Aorta (tissue), 5 donors: ENCODE measurements around the gene SLC27A6. TPM values are rescaled to one million over a fixed set of nuclear protein-coding genes. Genes with fewer than 3 reads are reported as not detected.

Experiments used
- ATAC-seq: fragments of 200-7000 bp; cut with Tn5 transposase; one replicate; pipeline ENCODE4 v1.9.1; 2022; ENCODE audit warnings: moderate library complexity; ENCODE audit not compliant: low FRiP score
- DNase-seq, 2 donors: peaks; one replicate each; pipeline ENCODE4 v3.0.0-alpha.2; 2020
- H3K27ac ChIP-seq, 2 donors: one replicate each; pipeline ENCODE4 v1.5.1; 2013; ENCODE audit warnings: low read length in 2 of 2, mild to moderate bottlenecking in 2 of 2, moderate library complexity in 2 of 2, control low read depth in 1 of 2, inconsistent platforms in 1 of 2, low read depth in 1 of 2
- H3K27me3 ChIP-seq, 2 donors: one replicate each; pipeline ENCODE4 v1.6.1; 2013; ENCODE audit warnings: control low read depth in 1 of 2, low read length in 1 of 2, mild to moderate bottlenecking in 1 of 2, moderate library complexity in 1 of 2; ENCODE audit not compliant: insufficient read depth in 2 of 2, control insufficient read depth in 1 of 2
- H3K36me3 ChIP-seq, 2 donors: one replicate each; pipeline ENCODE4 v1.6.1; 2013; ENCODE audit warnings: control low read depth in 1 of 2, low read length in 1 of 2, mild to moderate bottlenecking in 1 of 2; ENCODE audit not compliant: insufficient read depth in 2 of 2, control insufficient read depth in 1 of 2
- H3K4me1 ChIP-seq, 2 donors: one replicate each; pipeline ENCODE4 v1.6.1; 2013; ENCODE audit warnings: low read length in 2 of 2, control low read depth in 1 of 2, mild to moderate bottlenecking in 1 of 2, moderate library complexity in 1 of 2; ENCODE audit not compliant: insufficient read depth in 2 of 2, control insufficient read depth in 1 of 2
- H3K4me3 ChIP-seq, 2 donors: one replicate each; pipeline ENCODE4 v1.5.1; 2013; ENCODE audit warnings: low read length in 2 of 2, control low read depth in 1 of 2, mild to moderate bottlenecking in 1 of 2
- H3K9me3 ChIP-seq: one replicate; pipeline ENCODE4 v1.6.1; 2013; ENCODE audit warnings: mild to moderate bottlenecking, low read length; ENCODE audit not compliant: control insufficient read depth
- WGBS, 2 donors: extraction: QIAGEN DNeasy Blood & Tissue Kit; methylation state at CpG; one replicate each; pipeline ENCODE4 v1.1.7; 2013; 5-methylcytosine and 5-hydroxymethylcytosine counted together
- intact Hi-C, 2 donors: fragments of 100-400 bp; cut with DNase I; formaldehyde crosslinking; loops; one replicate each; pipeline versions ENCODE4 v1.14.2 to v1.15.0; 2022
- polyA plus RNA-seq, 2 donors: library from polyadenylated mRNA; stranded (reverse); fragments of 200-250 nt; gene quantifications; one replicate each; pipeline ENCODE4 v1.2.3, GENCODE V29; 2013
- total RNA-seq, 2 donors: library from RNA; stranded (reverse); fragmentation: NEBNext Ultra II Directional; extraction: Animal tissue kit (Norgen Biotek cat#: 25700); gene quantifications; one replicate each; pipeline ENCODE4 v1.2.1, GENCODE V29; 2021
- donor health status: healthy with polysubstance abuse.
- donor health status: Bipolar disorder and iron deficiency.
- donor health status: DM: no; HTN: no; CAD: no.
- donor health status: DM: no; HTN: no; CAD: no.
- donor health status: DM: yes; HTN: yes; CAD: no.

The SLC27A6 gene
- total and polyA plus RNA-seq, 4 donors: 0.16 to 0.24 TPM; not detected in 2

GRCh38 chr5:129065721-129066120 lies 100.4 kb downstream of the SLC27A6 start:
- WGBS, 2 donors: 94 to 99% methylated on average over 2 of the region's 2 CpGs

GRCh38 chr5:129067745-129068144 lies 102.5 kb downstream of the SLC27A6 start:
- Histone ChIP-seq H3K27me3 (no peaks in the 10 kb centered on the region), H3K27ac (no peak overlapping the region), H3K9me3 (no peaks in the 10 kb centered on the region), H3K4me3 (no peak overlapping the region), H3K4me1 (no peaks in the 10 kb centered on the region), H3K36me3 (no peaks in the 10 kb centered on the region)
- no peak for ATAC-seq
- DNase-seq: no peak
- intact Hi-C loops: no loop called here

More at GRCh38 chr5:129065721-129066120, 100.4 kb downstream of the SLC27A6 start:
- H3K4me3 ChIP-seq: no peak overlapping the region
- no peaks in the 10 kb centered on the region for H3K27me3 ChIP-seq
- DNase-seq: no peak
- no peak overlapping the region for H3K27ac ChIP-seq
- no peaks in the 10 kb centered on the region for H3K4me1 ChIP-seq
- H3K36me3 ChIP-seq: no peaks in the 10 kb centered on the region
- intact Hi-C loops: no loop called here
- no peaks in the 10 kb centered on the region for H3K9me3 ChIP-seq
- ATAC-seq: no peak

- WGBS, 2 donors: 92% methylated on average over 2 of the region's 2 CpGs
- Histone ChIP-seq H3K4me3 (no peak overlapping the region), H3K27me3 (no peaks in the 10 kb centered on the region), H3K9me3 (no peaks in the 10 kb centered on the region), H3K36me3 (no peaks in the 10 kb centered on the region), H3K4me1 (no peaks in the 10 kb centered on the region), H3K27ac (no peak overlapping the region)
- DNase-seq (no peak), ATAC-seq (no peak)
- intact Hi-C loops: no loop called here
Observed at GRCh38 chr5:129069292-129069691, 104.0 kb downstream of the SLC27A6 start.

GRCh38 chr5:129073111-129073510 lies 107.8 kb downstream of the SLC27A6 start:
- Histone ChIP-seq H3K36me3 (no peaks in the 10 kb centered on the region), H3K27me3 (no peaks in the 10 kb centered on the region), H3K4me3 (no peak overlapping the region), H3K9me3 (no peaks in the 10 kb centered on the region), H3K27ac (no peak overlapping the region), H3K4me1 (peaks cover 0 to 3% of the 10 kb centered on the region in 2 donors)
- ATAC-seq (no peak), DNase-seq (no peak)
- intact Hi-C loops: no loop called here
- 75 to 81% methylated on average over 3 of the region's 3 CpGs for WGBS, 2 donors

- Histone ChIP-seq H3K4me1 (peaks cover 2 to 5% of the 10 kb centered on the region in 2 donors), H3K9me3 (no peaks in the 10 kb centered on the region), H3K27me3 (no peaks in the 10 kb centered on the region), H3K36me3 (no peaks in the 10 kb centered on the region), H3K4me3 (no peak overlapping the region), H3K27ac (no peak overlapping the region)
- DNase-seq: no peak
- no peak for ATAC-seq
- intact Hi-C loops: no loop called here
- WGBS, 2 donors: 86 to 92% methylated on average over 4 of the region's 4 CpGs
Observed at GRCh38 chr5:129074903-129075302, 109.6 kb downstream of the SLC27A6 start.

GRCh38 chr5:129077433-129078075 lies 112.3 kb downstream of the SLC27A6 start:
- DNase-seq: no peak
- 26 to 35% methylated on average over 3 of the region's 3 CpGs for WGBS, 2 donors
- Histone ChIP-seq H3K4me1 (peaks cover 2 to 5% of the 10 kb centered on the region in 2 donors), H3K27me3 (no peaks in the 10 kb centered on the region), H3K4me3 (no peak overlapping the region), H3K27ac (no peak overlapping the region), H3K9me3 (no peaks in the 10 kb centered on the region), H3K36me3 (no peaks in the 10 kb centered on the region)
- no peak for ATAC-seq
- intact Hi-C loops: no loop called here

GRCh38 chr5:129078247-129078646 lies 113.0 kb downstream of the SLC27A6 start:
- Histone ChIP-seq H3K36me3 (no peaks in the 10 kb centered on the region), H3K27ac (no peak overlapping the region), H3K9me3 (no peaks in the 10 kb centered on the region), H3K4me3 (no peak overlapping the region), H3K4me1 (peaks cover 2 to 5% of the 10 kb centered on the region in 2 donors), H3K27me3 (no peaks in the 10 kb centered on the region)
- intact Hi-C loops: no loop called here
- ATAC-seq: no peak
- 3 to 5% methylated on average over 1 of the region's 1 CpG for WGBS, 2 donors
- no peak for DNase-seq

GRCh38 chr5:129078660-129079059 lies 113.4 kb downstream of the SLC27A6 start:
- WGBS, 2 donors: 21 to 23% methylated on average over 3 of the region's 3 CpGs
- H3K4me3 ChIP-seq: no peak overlapping the region
- peaks cover 2 to 5% of the 10 kb centered on the region in 2 donors for H3K4me1 ChIP-seq
- no peaks in the 10 kb centered on the region for H3K27me3 ChIP-seq
- ATAC-seq (no peak), DNase-seq (no peak)
- intact Hi-C loops: no loop called here
- no peaks in the 10 kb centered on the region for H3K36me3 ChIP-seq
- no peaks in the 10 kb centered on the region for H3K9me3 ChIP-seq
- H3K27ac ChIP-seq: no peak overlapping the region

- no peaks in the 10 kb centered on the region for H3K9me3 ChIP-seq
- H3K4me3 ChIP-seq: no peak overlapping the region
- H3K27ac ChIP-seq: no peak overlapping the region
- H3K36me3 ChIP-seq: no peaks in the 10 kb centered on the region
- DNase-seq (no peak), ATAC-seq (no peak)
- intact Hi-C loops: no loop called here
- no peaks in the 10 kb centered on the region for H3K27me3 ChIP-seq
- H3K4me1 ChIP-seq: peaks cover 2 to 5% of the 10 kb centered on the region in 2 donors
Observed at GRCh38 chr5:129079496-129079895, 114.2 kb downstream of the SLC27A6 start.
